HG03558 (cell line): Measurements from ENCODE around the gene ATP1A4.
"Not testable (repeated sequence)": the region's sequence is repeated elsewhere in the genome, so short reads cannot be mapped to it uniquely, and the experiment has no call there.

ENCODE experiments used
- ATAC-seq: cut with Tn5 transposase; IDR thresholded peaks from one replicate; pipeline ENCODE4 v1.9.1; 2021; ENCODE audit warnings: moderate number of reproducible peaks; ENCODE audit not compliant: unreplicated experiment; ENCODE audit errors: extremely low read depth

ATP1A4 gene

GRCh38 chr1:160122978-160123495, 28.4 kb upstream of the ATP1A4 start:
- ATAC-seq: no peak

- no peak for ATAC-seq
Measured at GRCh38 chr1:160123726-160124125, 27.7 kb upstream of the ATP1A4 start.

GRCh38 chr1:160124705-160125478, 26.5 kb upstream of the ATP1A4 start:
- no peak for ATAC-seq

GRCh38 chr1:160125746-160126145, 25.7 kb upstream of the ATP1A4 start:
- ATAC-seq: no peak

- not testable (repeated sequence) for ATAC-seq
Measured at GRCh38 chr1:160126342-160126741, 25.1 kb upstream of the ATP1A4 start.

GRCh38 chr1:160127381-160127780, 24.0 kb upstream of the ATP1A4 start:
- no peak for ATAC-seq

- no peak for ATAC-seq
Measured at GRCh38 chr1:160127865-160128523, 23.4 kb upstream of the ATP1A4 start.

GRCh38 chr1:160128636-160129035, 22.8 kb upstream of the ATP1A4 start:
- no peak for ATAC-seq

GRCh38 chr1:160129046-160129445, 22.4 kb upstream of the ATP1A4 start:
- ATAC-seq: no peak

- ATAC-seq: no peak
Measured at GRCh38 chr1:160129558-160129957, 21.8 kb upstream of the ATP1A4 start.

- no peak for ATAC-seq
Measured at GRCh38 chr1:160129966-160130365, 21.4 kb upstream of the ATP1A4 start.

- no peak for ATAC-seq
Measured at GRCh38 chr1:160130486-160130885, 20.9 kb upstream of the ATP1A4 start.

- ATAC-seq: no peak
Measured at GRCh38 chr1:160130939-160131338, 20.5 kb upstream of the ATP1A4 start.

- ATAC-seq: no peak
Measured at GRCh38 chr1:160131803-160132565, 19.4 kb upstream of the ATP1A4 start.

- no peak for ATAC-seq
Measured at GRCh38 chr1:160133990-160134770, 17.2 kb upstream of the ATP1A4 start.

GRCh38 chr1:160134791-160135572, 16.4 kb upstream of the ATP1A4 start:
- no peak for ATAC-seq

- ATAC-seq: no peak
Measured at GRCh38 chr1:160136121-160136925, 15.1 kb upstream of the ATP1A4 start.

GRCh38 chr1:160136926-160137200, 14.5 kb upstream of the ATP1A4 start:
- ATAC-seq: no peak
